Thoracic aorta (tissue), 2 donors: ENCODE results near the gene GPC5. TPM values are rescaled to one million over a fixed set of nuclear protein-coding genes. Genes with fewer than 3 reads are reported as not detected.

Source experiments
- ATAC-seq: fragments of 150-250 bp; one replicate; pipeline ENCODE4 v1.8.0; 2017; ENCODE audit warnings: low read depth; ENCODE audit not compliant: insufficient number of reproducible peaks, low FRiP score
- DNase-seq: peaks from one replicate; pipeline ENCODE4 v3.0.0-alpha.2; 2020; ENCODE audit warnings: low spot score
- H3K27ac ChIP-seq, 2 donors: fragments of 200-600 bp; sonication (generic); 1 replicate in 1 of 2; 2 replicates in 1 of 2; pipeline ENCODE4 v1.5.1; 2016; ENCODE audit warnings: mild to moderate bottlenecking in 2 of 2, moderate library complexity in 2 of 2
- H3K27me3 ChIP-seq: fragments of 200-600 bp; sonication (generic); replicated peaks from 2 replicates; pipeline ENCODE4 v1.6.0; 2016; ENCODE audit warnings: mild to moderate bottlenecking; ENCODE audit not compliant: insufficient read depth
- H3K36me3 ChIP-seq: fragments of 200-600 bp; sonication (generic); one replicate; pipeline ENCODE4 v1.5.1; 2016
- H3K4me1 ChIP-seq, 2 donors: fragments of 200-600 bp; sonication (generic); 1 replicate in 1 of 2; 2 replicates in 1 of 2; pipeline versions ENCODE4 v1.5.1 to v1.6.0; 2016; ENCODE audit warnings: low read depth in 2 of 2, mild to moderate bottlenecking in 1 of 2; ENCODE audit not compliant: control insufficient read depth in 1 of 2
- H3K4me3 ChIP-seq: fragments of 200-600 bp; sonication (generic); 2 replicates; pipeline ENCODE4 v1.5.1; 2016; ENCODE audit warnings: mild to moderate bottlenecking
- H3K9me3 ChIP-seq: fragments of 200-600 bp; sonication (generic); 2 replicates; pipeline ENCODE4 v1.5.1; 2016
- CTCF ChIP-seq: fragments of 200-600 bp; sonication (generic); IDR thresholded peaks from one replicate; pipeline ENCODE4 v1.5.1; 2019; ENCODE audit warnings: antibody characterized with exemption
- total RNA-seq, 2 donors: library from RNA; depleted of rRNA; stranded (reverse); fragments of >200 nt; gene quantifications; one replicate each; pipeline versions ENCODE4 v1.1.0 to v1.2.3, GENCODE V29; 2016

GPC5 gene
- total RNA-seq, 2 donors from 2014 or later, result 3.3 TPM; not detected in 1

- Histone ChIP-seq H3K4me1 (no peaks in the 10 kb centered on the region), H3K36me3 (no peaks in the 10 kb centered on the region), H3K27ac (no peak overlapping the region), H3K9me3 (no peaks in the 10 kb centered on the region), H3K27me3 (no peaks in the 10 kb centered on the region), H3K4me3 (no peak overlapping the region)
- no peak for ATAC-seq
- no peak for TF ChIP-seq CTCF
- no peak for DNase-seq
These were observed 122.5 kb downstream of the GPC5 start for GRCh38 chr13:91520952-91521351.

GRCh38 chr13:91523116-91523515, 124.7 kb downstream of the GPC5 start:
- no peaks in the 10 kb centered on the region for H3K9me3 ChIP-seq
- H3K27me3 ChIP-seq, result no peaks in the 10 kb centered on the region
- no peak overlapping the region for H3K27ac ChIP-seq
- no peak for ATAC-seq
- no peak for TF ChIP-seq CTCF
- no peak for DNase-seq
- no peaks in the 10 kb centered on the region for H3K4me1 ChIP-seq
- H3K36me3 ChIP-seq, result no peaks in the 10 kb centered on the region
- H3K4me3 ChIP-seq, result no peak overlapping the region

- no peaks in the 10 kb centered on the region for H3K27me3 ChIP-seq
- H3K4me1 ChIP-seq, result no peaks in the 10 kb centered on the region
- H3K27ac ChIP-seq, result no peak overlapping the region
- ATAC-seq, result no peak
- H3K9me3 ChIP-seq, result no peaks in the 10 kb centered on the region
- TF ChIP-seq CTCF, result no peak
- H3K4me3 ChIP-seq, result no peak overlapping the region
- no peak for DNase-seq
- H3K36me3 ChIP-seq, result no peaks in the 10 kb centered on the region
These were observed 128.2 kb downstream of the GPC5 start for GRCh38 chr13:91526543-91527033.

GRCh38 chr13:91529739-91530482, 131.5 kb downstream of the GPC5 start:
- no peak overlapping the region for H3K4me3 ChIP-seq
- H3K36me3 ChIP-seq, result no peaks in the 10 kb centered on the region
- no peaks in the 10 kb centered on the region for H3K9me3 ChIP-seq
- ATAC-seq, result no peak
- no peak overlapping the region for H3K27ac ChIP-seq
- no peak for DNase-seq
- H3K4me1 ChIP-seq, result no peaks in the 10 kb centered on the region
- TF ChIP-seq CTCF, result no peak
- no peaks in the 10 kb centered on the region for H3K27me3 ChIP-seq

GRCh38 chr13:91531646-91532045, 133.2 kb downstream of the GPC5 start:
- H3K36me3 ChIP-seq, result no peaks in the 10 kb centered on the region
- no peaks in the 10 kb centered on the region for H3K27me3 ChIP-seq
- no peak overlapping the region for H3K27ac ChIP-seq
- no peaks in the 10 kb centered on the region for H3K9me3 ChIP-seq
- TF ChIP-seq CTCF, result no peak
- ATAC-seq (no peak), DNase-seq (no peak)
- no peak overlapping the region for H3K4me3 ChIP-seq
- H3K4me1 ChIP-seq, result no peaks in the 10 kb centered on the region
